HG02571 (cell line): ENCODE data around the gene CYP46A1.

Source experiments
- ATAC-seq: cut with Tn5 transposase; IDR thresholded peaks from one replicate; pipeline ENCODE4 v1.9.1; 2021; ENCODE audit warnings: mild to moderate bottlenecking, moderate library complexity; ENCODE audit not compliant: unreplicated experiment

The CYP46A1 gene

GRCh38 chr14:99686557-99687283 lies 2.6 kb downstream of the CYP46A1 start:
- no peak for ATAC-seq

DNA sequence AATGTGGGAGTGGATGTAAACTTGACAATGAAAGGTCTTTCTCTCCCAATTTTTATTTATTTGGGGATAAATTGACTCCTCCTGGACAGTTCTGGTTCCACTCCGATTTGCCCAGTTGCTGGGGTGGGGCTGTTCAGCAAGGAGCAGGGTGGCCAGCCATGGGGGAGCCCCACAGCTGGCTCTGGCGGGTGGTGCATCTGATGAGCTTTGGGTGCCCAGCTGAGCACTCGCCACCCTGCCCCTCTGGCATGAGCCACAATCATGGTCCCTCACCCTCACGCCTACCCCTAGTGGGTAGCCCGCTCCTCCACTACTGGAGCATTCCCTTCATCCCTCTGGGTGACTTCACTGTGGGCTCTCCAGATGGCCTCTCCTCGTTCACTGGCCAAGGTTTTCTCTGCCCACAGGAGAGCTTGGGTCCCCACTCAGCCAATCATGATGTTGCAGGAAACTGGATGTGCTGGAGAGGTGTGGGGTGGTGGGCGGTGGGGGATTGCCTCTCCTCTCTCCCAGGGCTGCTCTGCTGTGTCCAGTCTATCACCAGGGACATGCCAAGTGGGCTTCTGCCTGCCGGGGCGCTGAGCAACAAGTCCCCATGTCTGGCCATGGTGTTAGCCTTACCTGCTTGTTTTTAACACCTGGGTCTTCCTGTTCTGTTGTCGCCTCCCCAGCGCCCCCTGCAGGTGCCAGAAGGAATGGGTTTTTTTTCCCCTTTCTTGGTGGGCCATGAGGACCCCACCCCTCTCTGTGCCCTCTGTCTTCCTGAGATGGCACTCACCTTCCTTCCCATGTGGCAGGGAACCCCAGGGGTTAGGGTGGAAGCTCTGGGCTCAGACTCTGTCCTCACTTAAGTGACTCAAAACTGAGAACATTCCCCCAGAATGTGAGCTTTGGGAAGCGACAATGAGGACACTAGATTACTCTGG lies 3.4 kb downstream of the CYP46A1 start:
- no peak for ATAC-seq

- no peak for ATAC-seq
Measured at GRCh38 chr14:99688210-99688581, 4.1 kb downstream of the CYP46A1 start.

- ATAC-seq = no peak
Measured at GRCh38 chr14:99688629-99689028, 4.5 kb downstream of the CYP46A1 start.

- ATAC-seq = no peak
Measured at GRCh38 chr14:99689266-99690236, 5.5 kb downstream of the CYP46A1 start.

DNA sequence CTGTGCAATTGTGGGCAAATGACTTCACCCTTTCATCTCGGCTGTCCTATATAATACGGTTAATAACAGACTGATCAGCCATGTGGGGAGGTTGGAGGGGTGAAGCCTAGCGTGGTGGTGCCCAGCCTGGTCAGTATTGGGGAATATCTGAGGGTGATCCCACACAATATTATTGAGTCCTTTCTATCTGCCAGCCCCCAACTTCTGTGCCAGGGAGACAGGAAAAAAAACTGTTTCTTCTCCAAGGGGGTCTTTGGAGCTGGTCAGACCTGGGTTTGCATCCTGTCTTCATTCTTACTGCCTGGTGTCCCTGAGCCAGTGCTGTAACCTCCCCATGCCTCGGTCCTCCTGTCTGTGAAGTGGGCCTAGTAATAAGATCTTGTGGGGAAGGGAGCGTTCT lies 6.5 kb downstream of the CYP46A1 start:
- ATAC-seq = no peak

DNA sequence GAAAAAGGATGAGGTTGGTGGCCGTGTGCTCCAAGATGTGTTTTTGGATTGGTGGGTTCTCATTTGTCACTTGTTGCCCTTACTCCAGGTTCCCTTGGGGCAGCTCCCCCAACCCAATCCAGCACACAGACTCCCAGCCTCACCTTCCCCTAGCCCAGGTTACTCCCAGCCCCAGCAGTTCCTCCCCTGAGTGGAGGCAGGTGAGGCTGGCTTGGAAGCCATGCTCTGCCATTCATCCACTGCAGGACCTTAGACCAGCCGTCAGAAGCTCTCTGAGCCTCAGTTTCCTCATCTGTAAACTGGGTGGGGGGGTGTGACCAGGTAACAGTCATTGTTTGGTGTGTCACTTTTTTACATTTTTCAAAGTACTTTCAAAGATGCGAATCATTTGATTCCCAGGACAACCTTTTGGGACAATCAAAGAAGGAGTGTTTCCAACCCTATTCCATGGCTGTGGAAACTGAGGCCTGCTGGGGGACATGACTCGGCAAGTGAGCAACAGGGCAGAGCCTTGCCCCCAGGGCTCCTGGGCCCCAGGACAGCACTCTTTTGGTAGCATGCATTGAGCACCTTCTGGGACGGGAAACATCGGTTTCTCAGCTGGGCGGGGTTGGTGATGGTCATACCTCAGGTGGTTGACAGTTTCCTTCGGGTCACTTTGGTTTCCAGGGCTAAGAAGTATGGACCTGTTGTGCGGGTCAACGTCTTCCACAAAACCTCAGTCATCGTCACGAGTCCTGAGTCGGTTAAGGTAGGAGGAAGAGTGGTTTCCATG lies 7.2 kb downstream of the CYP46A1 start:
- no peak for ATAC-seq

DNA sequence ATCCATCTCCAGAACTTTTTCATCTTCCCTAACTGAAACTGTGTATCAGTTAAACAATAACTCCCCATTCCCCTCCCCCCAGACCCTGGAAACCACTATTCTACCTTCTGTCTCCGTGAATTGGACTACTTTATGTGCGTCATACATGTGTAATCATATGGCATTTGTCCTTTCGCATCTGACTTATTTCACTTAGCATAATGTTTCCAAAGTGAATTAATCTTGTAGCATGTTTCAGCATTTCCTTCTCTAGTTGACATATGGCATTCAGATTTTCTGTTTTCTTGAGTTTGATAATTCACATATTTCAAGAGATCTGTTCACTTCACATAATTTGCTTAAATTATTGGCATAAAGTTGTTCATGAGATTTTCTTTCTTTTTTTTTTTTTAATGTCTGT lies 9.8 kb downstream of the CYP46A1 start:
- ATAC-seq = no peak

GRCh38 chr14:99696929-99697328 lies 12.8 kb downstream of the CYP46A1 start:
- no peak for ATAC-seq

DNA sequence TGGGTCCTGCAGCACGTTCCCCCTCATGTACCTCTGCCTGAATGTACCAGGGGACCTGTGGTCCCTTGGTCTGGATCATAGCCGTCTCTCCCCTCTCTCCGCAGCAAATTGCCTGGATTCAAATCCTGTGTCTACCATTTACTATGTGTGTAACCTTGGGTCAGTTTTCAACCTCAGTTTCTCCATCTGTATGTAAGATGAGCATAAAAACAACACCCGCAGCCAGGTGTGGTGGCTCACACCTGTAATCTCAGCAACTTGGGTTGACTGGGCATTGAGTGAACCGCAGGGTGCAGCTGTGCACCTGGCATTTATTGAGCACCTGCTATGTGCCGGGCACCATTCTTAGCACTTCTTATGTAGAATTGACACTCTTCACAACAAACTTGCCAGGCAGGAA lies 14.1 kb downstream of the CYP46A1 start:
- no peak for ATAC-seq

GRCh38 chr14:99698642-99699041 lies 14.5 kb downstream of the CYP46A1 start:
- ATAC-seq = no peak

DNA sequence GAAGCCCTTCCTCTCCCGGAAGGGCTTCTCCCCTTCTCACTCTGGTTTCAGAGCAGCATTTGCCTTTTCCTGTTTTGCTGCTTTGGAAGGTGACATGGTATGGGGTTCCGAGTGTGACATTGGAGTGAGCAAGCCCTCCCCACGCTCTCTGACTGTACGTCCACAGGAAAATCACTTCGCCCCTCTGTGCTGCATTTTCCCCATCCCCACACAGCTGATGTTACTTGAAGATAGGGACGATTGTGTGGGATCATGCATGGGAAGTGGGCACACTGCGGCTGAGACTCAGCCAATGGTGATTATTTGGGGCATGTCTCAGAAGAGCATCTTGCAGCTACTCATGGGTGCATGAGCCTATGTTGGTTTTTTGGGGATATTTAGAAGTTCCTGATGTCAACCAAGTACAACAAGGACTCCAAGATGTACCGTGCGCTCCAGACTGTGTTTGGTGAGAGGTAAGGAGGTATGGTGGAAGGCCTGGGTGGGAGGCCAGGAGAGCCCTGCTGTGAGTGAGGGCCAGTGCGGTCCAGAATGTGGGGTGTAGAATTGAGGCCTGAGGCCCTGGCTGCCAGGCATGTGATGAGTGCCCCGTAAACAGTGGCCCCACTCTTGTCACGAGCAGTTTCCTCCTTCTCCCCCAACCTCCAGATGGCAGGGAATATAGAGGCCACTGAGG lies 15.1 kb downstream of the CYP46A1 start:
- no peak for ATAC-seq

DNA sequence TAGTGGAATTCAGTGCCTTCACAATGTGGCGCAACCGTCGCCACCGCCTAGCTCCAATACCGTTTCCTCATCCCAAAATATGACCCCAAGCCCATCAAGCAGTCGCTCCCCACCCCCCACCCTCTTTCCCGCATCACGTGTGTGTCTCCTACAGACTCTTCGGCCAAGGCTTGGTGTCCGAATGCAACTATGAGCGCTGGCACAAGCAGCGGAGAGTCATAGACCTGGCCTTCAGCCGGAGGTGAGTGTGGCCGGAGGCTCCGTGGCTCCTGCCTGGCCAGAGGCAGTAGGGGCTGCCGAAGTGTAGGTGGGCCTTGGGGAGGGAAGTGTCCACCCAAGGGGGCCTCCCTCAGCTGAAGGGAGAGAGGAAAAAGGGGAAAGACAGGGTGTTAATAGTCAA lies 15.8 kb downstream of the CYP46A1 start:
- no peak for ATAC-seq

GRCh38 chr14:99700379-99700778 lies 16.3 kb downstream of the CYP46A1 start:
- no peak for ATAC-seq

GRCh38 chr14:99701260-99701659 lies 17.2 kb downstream of the CYP46A1 start:
- ATAC-seq = no peak

GRCh38 chr14:99702115-99702514 lies 18.0 kb downstream of the CYP46A1 start:
- ATAC-seq = no peak

DNA sequence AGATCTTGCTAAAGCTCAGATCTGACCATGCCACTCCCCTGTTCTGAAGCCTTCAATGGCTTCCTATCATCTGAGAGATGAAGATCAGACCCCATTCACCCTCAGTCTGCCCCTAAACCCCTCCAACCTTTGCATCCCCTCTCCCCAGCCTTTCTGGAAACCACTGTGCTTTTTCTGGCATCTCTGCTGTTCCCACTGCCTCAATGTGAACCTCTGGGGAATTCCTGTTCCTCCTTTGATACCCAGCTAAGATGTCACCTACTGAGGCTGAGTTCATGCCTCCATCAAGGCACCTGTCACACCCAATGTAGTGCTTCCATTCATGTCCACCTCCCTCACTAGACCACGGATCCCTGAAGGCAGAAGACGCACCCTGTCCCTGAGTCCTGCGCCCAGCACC lies 19.3 kb downstream of the CYP46A1 start:
- no peak for ATAC-seq

DNA sequence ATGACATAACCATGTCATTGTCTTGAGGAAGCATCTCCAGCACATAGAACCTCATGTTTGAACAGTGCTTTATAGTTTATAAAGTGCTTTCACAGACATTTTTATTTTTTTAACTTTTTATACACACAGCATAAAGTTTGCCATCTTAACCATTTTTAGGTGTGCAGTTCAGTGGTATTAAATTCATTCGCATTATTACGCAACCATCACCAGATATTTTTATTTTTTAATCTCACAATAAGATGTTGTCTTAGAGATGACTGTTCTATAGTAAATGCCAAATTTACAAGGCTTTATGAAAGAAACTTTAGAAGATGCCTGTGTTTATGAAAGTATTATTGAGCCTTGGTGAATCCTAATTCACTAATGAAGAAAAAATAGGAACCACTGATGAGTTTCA lies 19.9 kb downstream of the CYP46A1 start:
- ATAC-seq = no peak

DNA sequence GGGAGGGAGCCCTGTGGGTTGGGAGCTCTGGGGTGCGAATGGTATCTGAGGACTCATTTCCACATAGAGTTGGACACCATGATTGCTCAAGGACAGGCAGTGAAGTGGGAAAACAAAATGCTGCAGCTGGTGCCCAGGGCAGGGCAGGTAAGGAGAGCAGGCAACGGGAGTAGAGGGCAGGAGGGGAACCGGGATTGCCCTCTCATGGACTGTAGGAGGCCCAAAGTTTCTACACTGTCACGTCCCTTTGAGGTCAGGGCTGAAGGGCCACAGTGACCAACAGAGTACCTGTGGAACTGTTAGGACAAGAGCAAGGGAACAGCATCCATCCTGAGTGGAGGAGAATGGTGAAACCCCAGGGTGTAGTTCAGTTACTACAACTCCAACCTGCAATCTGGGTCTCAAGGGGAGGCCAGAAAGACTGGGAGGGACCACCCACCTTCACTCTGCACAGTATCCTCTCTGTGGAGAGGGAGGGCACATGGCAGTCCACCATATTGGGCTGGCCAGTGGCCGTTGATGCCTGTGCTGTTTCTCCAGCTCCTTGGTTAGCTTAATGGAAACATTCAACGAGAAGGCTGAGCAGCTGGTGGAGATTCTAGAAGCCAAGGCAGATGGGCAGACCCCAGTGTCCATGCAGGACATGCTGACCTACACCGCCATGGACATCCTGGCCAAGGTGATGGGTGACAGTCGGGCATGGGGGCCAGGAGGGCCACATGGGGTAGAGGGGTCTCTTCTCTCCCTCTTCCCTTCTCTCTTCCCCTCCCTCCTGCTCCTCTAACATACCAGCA lies 22.2 kb downstream of the CYP46A1 start:
- no peak for ATAC-seq
